GM12878 (cell line): ENCODE results near the gene CSAG2.

Experiments
- CTCF ChIP-seq, 3 experiments: IDR thresholded peaks in 2 of 3; conservative IDR thresholded peaks in 1 of 3; 2 replicates each; pipeline ENCODE4 v1.5.1; 2011; ENCODE audit warnings: low read depth in 3 of 3, low read length in 3 of 3, mild to moderate bottlenecking in 3 of 3, control low read depth in 2 of 3, moderate library complexity in 2 of 3, inconsistent platforms in 1 of 3, mixed read lengths in 1 of 3; ENCODE audit not compliant: control insufficient read depth in 2 of 3, insufficient read depth in 1 of 3; ENCODE audit errors: extremely low read depth in 1 of 3
- EED ChIP-seq: sonication (generic); IDR thresholded peaks from 2 replicates; pipeline ENCODE4 v1.6.1; 2016; ENCODE audit warnings: antibody characterized with exemption, low read depth
- ETV6 ChIP-seq, 2 experiments: fragments of 450-650 bp in 1 of 2; IDR thresholded peaks in 1 of 2; conservative IDR thresholded peaks in 1 of 2; 2 replicates each; pipeline ENCODE4 v1.6.1; 2014; ENCODE audit warnings: antibody characterized with exemption in 1 of 2, borderline replicate concordance in 1 of 2, low read depth in 1 of 2, mild to moderate bottlenecking in 1 of 2, moderate library complexity in 1 of 2
- GABPA ChIP-seq: IDR thresholded peaks from 2 replicates; pipeline ENCODE4 v1.6.1; 2014; ENCODE audit warnings: antibody characterized with exemption, low read depth, mild to moderate bottlenecking, inconsistent platforms
- IKZF2 ChIP-seq, 2 experiments: fragments of 450-650 bp; IDR thresholded peaks; 2 replicates each; pipeline ENCODE4 v1.6.1; 2017; ENCODE audit warnings: mild to moderate bottlenecking in 2 of 2, moderate library complexity in 2 of 2
- MLLT1 ChIP-seq: fragments of 450-650 bp; IDR thresholded peaks from 2 replicates; pipeline ENCODE4 v1.6.1; 2016; ENCODE audit warnings: mild to moderate bottlenecking
- MXI1 ChIP-seq: fragments of 150-350 bp; IDR thresholded peaks from 2 replicates; pipeline ENCODE4 v1.6.1; 2011; ENCODE audit warnings: low read depth, mild to moderate bottlenecking, inconsistent platforms, low read length, improper control_type of control experiment
- NR2C2 ChIP-seq: IDR thresholded peaks from 2 replicates; pipeline ENCODE4 v1.6.1; 2011; ENCODE audit warnings: borderline replicate concordance, low read depth; ENCODE audit not compliant: control insufficient read depth, insufficient read length
- RAD21 ChIP-seq: IDR thresholded peaks from 2 replicates; pipeline ENCODE4 v1.6.1; 2011; ENCODE audit warnings: mild to moderate bottlenecking, low read depth, low read length, moderate library complexity; ENCODE audit not compliant: insufficient read depth
- SREBF2 ChIP-seq: IDR thresholded peaks from 2 replicates; pipeline ENCODE4 v1.6.1; 2012; ENCODE audit warnings: mild to moderate bottlenecking, low read length
- TAF1 ChIP-seq: IDR thresholded peaks from 2 replicates; pipeline ENCODE4 v1.6.1; 2011; ENCODE audit warnings: mild to moderate bottlenecking, low read depth, low read length, borderline replicate concordance
- ZNF24 ChIP-seq: fragments of 450-650 bp; IDR thresholded peaks from 2 replicates; pipeline ENCODE4 v1.6.1; 2017; ENCODE audit warnings: antibody characterized with exemption, mild to moderate bottlenecking
- TF ChIP-seq, protein P1 (sequence below): fragments of 450-650 bp; IDR thresholded peaks from 2 replicates; pipeline ENCODE4 v1.6.1; 2017; ENCODE audit warnings: mild to moderate bottlenecking

- TF ChIP-seq CTCF (IDR thresholded peaks at IDR 0.05 in 2 of 3, conservative IDR thresholded peaks at IDR 0.05 in 1 of 3; ENCODE audit: control insufficient read depth in 2 of 3, extremely low read depth in 1 of 3, insufficient read depth in 1 of 3, low read depth in 3 of 3, low read length in 3 of 3), result no peak
- TF ChIP-seq EED, result no peak
- TF ChIP-seq NR2C2, result no peak
- no peak for TF ChIP-seq ETV6 (conservative IDR thresholded peaks at IDR 0.05 in 1 of 2, IDR thresholded peaks at IDR 0.05 in 1 of 2; ENCODE audit: borderline replicate concordance in 1 of 2, low read depth in 1 of 2)
- TF ChIP-seq MLLT1, result no peak
- TF ChIP-seq GABPA, result no peak
- TF ChIP-seq SREBF2, result no peak
- TF ChIP-seq, protein P1, sequence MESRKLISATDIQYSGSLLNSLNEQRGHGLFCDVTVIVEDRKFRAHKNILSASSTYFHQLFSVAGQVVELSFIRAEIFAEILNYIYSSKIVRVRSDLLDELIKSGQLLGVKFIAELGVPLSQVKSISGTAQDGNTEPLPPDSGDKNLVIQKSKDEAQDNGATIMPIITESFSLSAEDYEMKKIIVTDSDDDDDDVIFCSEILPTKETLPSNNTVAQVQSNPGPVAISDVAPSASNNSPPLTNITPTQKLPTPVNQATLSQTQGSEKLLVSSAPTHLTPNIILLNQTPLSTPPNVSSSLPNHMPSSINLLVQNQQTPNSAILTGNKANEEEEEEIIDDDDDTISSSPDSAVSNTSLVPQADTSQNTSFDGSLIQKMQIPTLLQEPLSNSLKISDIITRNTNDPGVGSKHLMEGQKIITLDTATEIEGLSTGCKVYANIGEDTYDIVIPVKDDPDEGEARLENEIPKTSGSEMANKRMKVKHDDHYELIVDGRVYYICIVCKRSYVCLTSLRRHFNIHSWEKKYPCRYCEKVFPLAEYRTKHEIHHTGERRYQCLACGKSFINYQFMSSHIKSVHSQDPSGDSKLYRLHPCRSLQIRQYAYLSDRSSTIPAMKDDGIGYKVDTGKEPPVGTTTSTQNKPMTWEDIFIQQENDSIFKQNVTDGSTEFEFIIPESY, result no peak
- TF ChIP-seq TAF1, result no peak
- TF ChIP-seq IKZF2 (IDR thresholded peaks at IDR 0.05), result no peak
- no peak for TF ChIP-seq RAD21
- no peak for TF ChIP-seq ZNF24
- TF ChIP-seq MXI1, result no peak
Measured at GRCh38 chrX:152733261-152733975, 24.3 kb upstream of the CSAG2 start, which contains the start of the genes CSAG1 and MAGEA12.
